Measurements from ENCODE around the gene PSME3IP1. TPM values are rescaled to one million over a fixed set of nuclear protein-coding genes. Genes with fewer than 3 reads are reported as not detected.

Gene PSME3IP1
- total RNA-seq, 3 donors from 2014 or later, result 64.8 to 81.4 (median 69.8) TPM

- intact Hi-C loops (cut with DNase I; ENCODE audit: low total_unique reads), result no loop called here
- TF ChIP-seq POLR2AphosphoS5 (IDR thresholded peaks at IDR 0.05), result no peak
- no peak for TF ChIP-seq POLR2A (IDR thresholded peaks at IDR 0.05)
- TF ChIP-seq CTCF (IDR thresholded peaks at IDR 0.05), result no peak
- no peak for DNase-seq (ENCODE audit: low spot score in 2 of 2)
- no peaks in the 10 kb centered on the region for H3K9me3 ChIP-seq
- H3K27ac ChIP-seq, result no peak overlapping the region
- no peaks in the 10 kb centered on the region for H3K36me3 ChIP-seq
- H3K4me3 ChIP-seq, result no peak overlapping the region
- peaks cover 0 to 6% of the 10 kb centered on the region in 2 donors for H3K4me1 ChIP-seq
- no peaks in the 10 kb centered on the region for H3K27me3 ChIP-seq
Observed at GRCh38 chr16:57184113-57184512, 1.7 kb downstream of the PSME3IP1 start.

- DNase-seq (ENCODE audit: low spot score in 2 of 2), result no peak
- intact Hi-C loops (cut with DNase I; ENCODE audit: low total_unique reads), result no loop called here
- peaks cover 0 to under 1% of the 10 kb centered on the region in 2 donors for H3K4me1 ChIP-seq
- H3K36me3 ChIP-seq, result no peaks in the 10 kb centered on the region
- no peak overlapping the region for H3K27ac ChIP-seq
- no peak for TF ChIP-seq CTCF (IDR thresholded peaks at IDR 0.05)
- no peak for TF ChIP-seq POLR2AphosphoS5 (IDR thresholded peaks at IDR 0.05)
- TF ChIP-seq POLR2A (IDR thresholded peaks at IDR 0.05), result no peak
- no peaks in the 10 kb centered on the region for H3K27me3 ChIP-seq
- no peaks in the 10 kb centered on the region for H3K9me3 ChIP-seq
- H3K4me3 ChIP-seq, result no peak overlapping the region
Observed at GRCh38 chr16:57179215-57179828, 6.5 kb downstream of the PSME3IP1 start.

GRCh38 chr16:57178793-57179212 lies 7.0 kb downstream of the PSME3IP1 start:
- H3K4me3 ChIP-seq, result no peak overlapping the region
- no peaks in the 10 kb centered on the region for H3K9me3 ChIP-seq
- intact Hi-C loops (cut with DNase I; ENCODE audit: low total_unique reads), result no loop called here
- H3K36me3 ChIP-seq, result no peaks in the 10 kb centered on the region
- DNase-seq (ENCODE audit: low spot score in 2 of 2), result no peak
- no peak overlapping the region for H3K27ac ChIP-seq
- no peaks in the 10 kb centered on the region for H3K27me3 ChIP-seq
- TF ChIP-seq POLR2AphosphoS5 (IDR thresholded peaks at IDR 0.05), result no peak
- no peak for TF ChIP-seq POLR2A (IDR thresholded peaks at IDR 0.05)
- no peak for TF ChIP-seq CTCF (IDR thresholded peaks at IDR 0.05)
- no peaks in the 10 kb centered on the region for H3K4me1 ChIP-seq

- no peak for DNase-seq (ENCODE audit: low spot score in 2 of 2)
- TF ChIP-seq POLR2AphosphoS5 (IDR thresholded peaks at IDR 0.05), result no peak
- TF ChIP-seq POLR2A (IDR thresholded peaks at IDR 0.05), result no peak
- TF ChIP-seq CTCF (IDR thresholded peaks at IDR 0.05), result no peak
- H3K4me1 ChIP-seq, result no peaks in the 10 kb centered on the region
- H3K4me3 ChIP-seq, result no peak overlapping the region
- no peaks in the 10 kb centered on the region for H3K36me3 ChIP-seq
- H3K27ac ChIP-seq, result no peak overlapping the region
- H3K27me3 ChIP-seq, result no peaks in the 10 kb centered on the region
- intact Hi-C loops (cut with DNase I; ENCODE audit: low total_unique reads), result no loop called here
- H3K9me3 ChIP-seq, result no peaks in the 10 kb centered on the region
Observed at GRCh38 chr16:57178196-57178595, 7.6 kb downstream of the PSME3IP1 start.

GRCh38 chr16:57175896-57176295 lies 9.9 kb downstream of the PSME3IP1 start:
- no peak overlapping the region for H3K27ac ChIP-seq
- no peak for DNase-seq (ENCODE audit: low spot score in 2 of 2)
- intact Hi-C loops (cut with DNase I; ENCODE audit: low total_unique reads), result no loop called here
- H3K27me3 ChIP-seq, result no peaks in the 10 kb centered on the region
- H3K36me3 ChIP-seq, result no peaks in the 10 kb centered on the region
- no peaks in the 10 kb centered on the region for H3K9me3 ChIP-seq
- H3K4me3 ChIP-seq, result no peak overlapping the region
- H3K4me1 ChIP-seq, result no peaks in the 10 kb centered on the region
- no peak for TF ChIP-seq POLR2AphosphoS5 (IDR thresholded peaks at IDR 0.05)

All from breast epithelium (tissue), 4 donors.